GM18519 (cell line): ENCODE measurements around the gene NEUROD1.

ENCODE experiments used
- ATAC-seq: cut with Tn5 transposase; IDR thresholded peaks from one replicate; pipeline ENCODE4 v1.9.1; 2021; ENCODE audit warnings: mild to moderate bottlenecking, moderate library complexity; ENCODE audit not compliant: unreplicated experiment, low FRiP score

The NEUROD1 gene

GRCh38 chr2:181646415-181646987 is 33.8 kb downstream of the NEUROD1 start:
- ATAC-seq, result no peak

GRCh38 chr2:181643151-181643550 is 37.2 kb downstream of the NEUROD1 start:
- no peak for ATAC-seq

GRCh38 chr2:181642086-181642485 is 38.2 kb downstream of the NEUROD1 start:
- ATAC-seq, result no peak

GRCh38 chr2:181639686-181640085 is 40.6 kb downstream of the NEUROD1 start:
- no peak for ATAC-seq

GRCh38 chr2:181632733-181633401 is 47.5 kb downstream of the NEUROD1 start:
- peak; percentile 47 for ATAC-seq

GRCh38 chr2:181628590-181629585 is 51.4 kb downstream of the NEUROD1 start:
- no peak for ATAC-seq

- ATAC-seq, result no peak
Observed at GRCh38 chr2:181627545-181627944, 52.8 kb downstream of the NEUROD1 start.

- no peak for ATAC-seq
Observed at GRCh38 chr2:181626671-181627070, 53.6 kb downstream of the NEUROD1 start.
